LoVo (cell line): Measurements from ENCODE around the gene OR2T33.
"Not testable (repeated sequence)": the region's sequence is repeated elsewhere in the genome, so short reads cannot be mapped to it uniquely, and the experiment has no call there.

ENCODE experiments used
- DNase-seq: peaks from one replicate; pipeline ENCODE4 v3.0.0-alpha.2; 2016; ENCODE audit warnings: low spot score

The OR2T33 gene

DNA sequence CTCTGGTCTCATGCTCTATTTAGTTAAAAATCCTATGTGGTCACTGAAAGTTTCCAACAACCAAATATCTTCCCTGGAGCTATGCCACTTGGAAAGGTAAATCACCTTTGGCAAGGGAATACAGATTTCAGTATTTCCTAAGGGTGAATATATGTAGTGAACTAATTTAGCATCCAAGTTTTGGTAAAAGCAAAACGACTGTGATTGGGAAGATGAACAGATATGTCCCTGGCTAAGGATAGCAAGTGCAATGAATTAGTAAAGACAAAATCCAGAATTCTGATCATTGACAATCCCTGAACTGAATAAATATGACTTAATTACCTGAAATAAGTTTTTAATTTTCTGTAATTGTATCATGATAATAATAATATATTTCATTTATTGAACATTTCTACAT is at the start of gene OR2T33:
TSS of gene OR2T33 (minus strand) at position 101 of the 400 bp plus-strand sequence. CDS start 4,162 bp downstream, outside the sequence.
- DNase-seq: no peak

DNA sequence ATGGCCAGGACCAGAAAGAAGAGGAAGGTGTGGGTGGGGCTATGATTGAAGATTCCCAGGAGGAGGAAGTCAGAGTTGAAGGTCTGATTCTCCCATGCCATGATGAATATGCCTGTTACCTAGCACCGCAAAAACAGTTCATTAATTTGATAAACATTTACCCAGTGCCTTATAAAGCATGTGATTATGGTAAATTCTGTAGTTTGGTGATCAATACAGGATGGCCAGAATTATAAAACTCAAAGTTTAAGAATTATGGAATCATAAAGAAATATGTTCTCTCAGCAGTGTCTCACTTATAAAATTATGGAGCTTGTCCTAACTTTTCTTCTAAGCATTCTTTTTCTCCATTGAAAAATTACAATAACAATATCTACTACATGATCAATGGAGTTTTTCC is 46.7 kb upstream of the OR2T33 start, which contains the start of gene OR2M7:
TSS of gene OR2M7 (minus strand) at position 101 of the 400 bp plus-strand sequence. CDS start at position 101, 0 bp downstream.
- DNase-seq: no peak

DNA sequence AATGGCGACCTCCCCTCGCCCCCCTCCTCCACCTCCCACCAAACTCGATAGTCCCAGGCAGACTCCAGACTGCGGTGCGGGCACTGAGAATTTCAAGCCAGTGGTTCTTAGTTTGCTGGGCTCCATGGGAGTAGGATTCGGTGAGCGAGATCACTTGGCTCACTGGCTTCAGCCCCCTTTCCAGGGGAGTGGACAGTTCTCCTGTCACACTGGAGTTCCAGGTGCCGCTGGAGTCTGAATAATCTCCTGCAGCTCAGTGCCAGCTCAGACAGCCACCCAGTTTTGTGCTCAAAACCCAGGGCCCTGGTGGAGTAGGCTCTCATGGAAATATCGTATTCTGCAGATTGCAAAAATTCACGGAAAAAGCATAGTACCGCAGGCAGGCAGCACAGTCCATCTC is 39.0 kb upstream of the OR2T33 start:
- DNase-seq: no peak

DNA sequence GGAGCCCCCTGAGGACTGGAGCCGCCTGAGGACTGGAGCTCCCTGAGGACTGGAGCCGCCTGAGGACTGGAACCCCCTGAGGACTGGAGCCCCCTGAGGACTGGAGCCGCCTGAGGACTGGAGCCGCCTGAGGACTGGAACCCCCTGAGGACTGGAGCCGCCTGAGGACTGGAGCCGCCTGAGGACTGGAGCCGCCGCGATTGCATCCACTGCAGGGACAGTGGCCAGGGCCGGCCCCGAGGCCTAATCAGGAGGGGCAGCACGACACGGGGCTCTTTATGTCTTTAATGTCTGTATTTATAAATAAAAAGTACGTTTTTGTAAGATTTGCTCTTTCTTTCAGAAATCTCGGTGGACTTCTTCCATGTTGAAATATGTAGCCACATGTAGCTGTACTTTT is 29.0 kb upstream of the OR2T33 start:
- not testable (repeated sequence) for DNase-seq

DNA sequence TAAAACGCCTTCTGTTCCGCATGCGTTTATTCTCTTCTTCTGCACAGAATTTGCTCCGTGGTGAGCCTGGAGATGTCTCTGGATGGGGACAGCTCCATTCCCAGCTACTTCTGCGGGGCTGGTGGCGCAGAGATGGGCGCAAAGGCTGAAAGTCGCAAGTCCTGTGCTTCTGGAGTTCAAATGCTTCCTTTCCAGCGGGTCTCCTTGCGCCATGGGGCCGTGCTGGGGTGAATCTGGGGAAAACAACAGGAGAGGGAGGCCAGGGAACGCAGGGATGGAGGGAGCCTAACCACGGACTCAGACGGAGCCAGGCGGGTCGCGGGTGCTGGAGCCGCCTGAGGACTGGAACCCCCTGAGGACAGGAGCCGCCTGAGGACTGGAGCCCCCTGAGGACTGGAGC is 28.3 kb upstream of the OR2T33 start:
- DNase-seq: no peak

DNA sequence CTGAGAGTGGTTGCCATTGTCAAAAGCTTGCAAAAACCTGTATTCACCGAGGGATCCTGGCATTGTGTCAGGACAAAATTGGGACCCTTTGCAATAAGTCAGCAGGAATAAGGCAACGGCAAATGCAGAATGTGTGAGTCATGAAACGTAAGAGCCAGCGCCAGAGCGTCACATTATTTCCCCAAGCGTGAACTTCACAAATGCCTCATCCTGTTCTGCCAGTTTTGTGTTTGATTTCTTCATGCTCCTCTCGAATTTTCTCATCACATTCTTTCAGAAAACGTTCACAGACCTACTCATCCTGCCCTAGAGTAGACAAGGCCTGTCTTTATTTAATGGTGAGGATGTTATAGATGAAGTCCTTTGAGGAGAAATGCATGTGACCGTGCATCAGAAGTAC is 27.9 kb upstream of the OR2T33 start:
- DNase-seq: not testable (repeated sequence)

GRCh38 chr1:248303324-248303723 is 25.5 kb upstream of the OR2T33 start, which contains the start of gene OR2T12:
OR2T12 (minus strand) TSS chr1:248303424; CDS start chr1:248295578, 7,846 bp downstream.
- no peak for DNase-seq

- no peak for DNase-seq
Measured at GRCh38 chr1:248288391-248288790, 10.6 kb upstream of the OR2T33 start.

- DNase-seq: not testable (repeated sequence)
Measured at GRCh38 chr1:248273225-248273624, 4.6 kb downstream of the OR2T33 start.

DNA sequence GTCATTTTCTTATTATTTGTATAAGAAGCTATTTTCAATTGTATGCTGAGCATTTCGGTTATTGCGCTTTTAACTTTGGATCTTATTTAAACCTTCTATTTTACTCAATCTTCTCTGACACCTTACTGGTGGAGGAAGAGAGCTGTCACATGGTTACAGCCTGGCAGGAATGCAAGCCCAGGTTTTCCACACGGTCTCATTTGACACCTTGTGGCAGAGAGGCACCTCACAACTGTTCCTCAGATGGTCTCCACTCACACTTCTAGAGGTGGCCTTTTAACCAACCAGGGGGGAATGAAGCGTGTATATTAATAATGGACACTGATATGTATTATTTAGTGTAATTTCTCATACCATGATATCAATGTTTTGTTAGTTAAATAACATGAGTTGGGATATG is 9.6 kb downstream of the OR2T33 start:
- DNase-seq: no peak

GRCh38 chr1:248259309-248259708 is 18.5 kb downstream of the OR2T33 start:
- not testable (repeated sequence) for DNase-seq

- DNase-seq: peak; percentile 61
Measured at GRCh38 chr1:248243204-248243603, 34.6 kb downstream of the OR2T33 start.

GRCh38 chr1:248239478-248239877 is 38.3 kb downstream of the OR2T33 start:
- no peak for DNase-seq

GRCh38 chr1:248231117-248231516 is 46.7 kb downstream of the OR2T33 start, which contains the start of gene OR2M4:
OR2M4 (plus strand) TSS chr1:248231417; CDS start chr1:248238929, 7,512 bp downstream.
- DNase-seq: no peak

DNA sequence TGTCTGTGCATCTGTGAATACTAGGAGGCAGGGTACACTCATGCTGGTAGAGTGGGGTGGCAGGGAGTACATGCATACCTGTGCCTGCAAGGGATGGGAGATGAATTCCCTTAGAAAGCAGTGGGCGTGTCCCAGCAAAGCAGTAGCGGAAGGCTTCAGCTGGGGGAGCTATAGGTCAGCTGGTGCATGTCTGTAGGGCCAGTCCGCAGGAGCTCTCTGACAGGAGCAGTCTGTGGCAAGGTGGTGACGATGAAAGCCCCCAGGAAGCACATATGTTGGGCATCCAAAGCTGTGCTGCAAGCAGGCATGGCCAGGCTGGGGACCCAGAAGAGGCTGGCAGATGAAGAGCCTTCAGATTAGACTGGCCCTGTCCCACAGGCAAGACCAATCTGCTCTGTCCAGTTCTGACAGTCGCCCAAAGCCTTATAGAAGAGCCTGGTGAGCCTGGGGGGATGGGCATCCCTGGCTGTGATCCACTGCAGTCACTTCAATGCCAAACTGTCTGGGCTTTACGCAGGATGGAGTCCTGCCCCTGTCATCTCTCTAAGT is 48.3 kb downstream of the OR2T33 start:
- no peak for DNase-seq

- no peak for DNase-seq
Measured at GRCh38 chr1:248225537-248225936, 52.2 kb downstream of the OR2T33 start.
